ENCODE measurements around the gene JAKMIP1.

Gene JAKMIP1

DNA sequence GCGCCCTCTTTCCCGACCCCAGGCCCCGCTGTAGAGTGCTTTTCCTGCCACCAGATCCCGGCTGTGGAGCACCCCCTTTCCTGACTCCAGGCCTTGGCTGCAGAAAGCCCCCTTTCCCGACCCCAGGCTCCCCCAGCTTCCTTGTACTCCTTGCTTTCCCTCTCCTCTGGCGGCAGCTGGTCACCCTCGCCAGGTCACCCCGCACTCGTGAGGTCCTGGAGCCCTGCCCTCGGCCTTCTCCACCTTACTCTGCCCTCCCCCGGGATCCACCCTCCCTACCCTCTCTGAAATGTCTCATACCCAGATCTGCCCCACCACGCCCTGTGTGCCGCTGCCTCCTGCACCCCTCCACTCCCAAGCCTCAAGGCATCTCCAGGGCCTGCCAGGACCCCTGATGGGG is 157.2 kb downstream of the JAKMIP1 start:
- intact Hi-C loops (cut with DNase I): no loop called here
- DNase-seq: no peak

DNA sequence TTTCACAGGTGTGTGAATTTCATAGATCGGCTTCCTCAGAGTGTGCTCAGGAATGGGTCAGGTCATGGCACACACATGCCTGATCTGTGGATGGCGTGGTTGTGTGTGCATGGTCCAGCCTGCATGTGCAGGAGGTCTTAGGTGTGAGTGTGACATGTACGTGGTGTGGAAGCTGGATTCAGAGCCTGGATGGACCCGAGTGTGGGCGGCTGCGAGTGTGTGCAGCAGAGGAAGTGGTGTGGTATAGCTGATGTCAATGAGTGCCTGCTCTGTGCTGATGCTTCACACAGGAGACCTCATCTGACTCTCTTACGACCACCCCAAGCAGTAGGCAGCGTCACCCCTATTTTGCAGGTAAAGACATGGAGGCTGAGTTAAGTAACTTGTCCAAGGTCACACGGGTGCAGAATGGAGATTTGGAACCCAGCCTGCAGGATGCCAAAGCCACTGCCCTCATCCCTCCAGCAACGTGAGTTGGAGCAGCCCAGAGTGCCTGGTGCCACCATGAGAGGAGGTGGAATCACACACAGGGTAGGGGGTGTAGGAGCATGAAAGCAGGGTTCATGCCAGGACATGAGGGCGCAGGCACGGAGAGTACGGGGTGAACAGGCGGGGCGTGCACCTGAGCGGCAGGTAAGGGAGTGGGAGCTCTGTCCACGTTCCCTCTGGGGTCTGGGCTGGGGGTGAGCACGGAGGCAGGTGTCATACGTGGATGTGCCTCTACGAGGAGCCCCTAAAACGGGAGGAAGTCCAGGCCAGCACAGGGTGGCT is 157.9 kb downstream of the JAKMIP1 start:
- DNase-seq: no peak
- intact Hi-C loops (cut with DNase I): no loop called here

DNA sequence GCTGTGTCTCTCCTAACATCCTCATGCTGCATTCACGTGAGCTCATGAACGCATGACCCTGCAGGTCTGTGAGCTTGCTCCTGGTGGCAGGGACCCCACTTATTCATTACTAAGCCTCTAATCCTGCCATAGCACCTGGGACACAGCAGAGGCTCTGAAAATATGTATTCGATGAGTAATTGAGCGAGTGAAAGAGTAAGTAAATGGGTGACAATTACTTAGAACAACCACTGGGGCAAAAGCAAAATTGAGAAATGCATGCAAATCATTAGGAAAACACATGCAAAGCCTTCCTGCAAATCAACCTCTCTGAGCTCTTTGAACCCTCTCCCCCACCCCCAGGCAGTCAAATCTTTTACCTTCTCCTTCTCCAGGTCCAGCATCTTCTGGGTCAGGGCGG is 158.5 kb downstream of the JAKMIP1 start:
- intact Hi-C loops (cut with DNase I): no loop called here
- DNase-seq: no peak

DNA sequence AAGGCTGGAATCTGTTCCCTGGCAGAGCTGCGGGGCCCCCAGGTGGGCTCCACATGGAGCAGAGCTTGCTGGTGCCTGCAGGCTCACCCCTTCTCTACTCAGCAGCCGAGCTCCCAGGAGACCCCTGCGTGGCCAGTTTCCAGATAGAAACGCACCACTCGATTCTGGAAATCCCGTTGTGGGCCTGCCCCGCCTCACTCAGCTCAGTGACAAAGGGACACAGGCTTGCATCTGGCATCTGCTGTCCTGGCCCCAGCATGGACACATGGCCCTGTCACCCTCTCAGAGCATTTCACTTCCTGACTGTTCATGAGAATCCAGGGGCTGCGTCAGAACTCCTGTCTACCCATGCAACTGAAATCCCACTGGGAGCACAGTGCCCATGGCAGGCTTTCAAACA is 161.6 kb downstream of the JAKMIP1 start:
- DNase-seq: no peak
- intact Hi-C loops (cut with DNase I): no loop called here

DNA sequence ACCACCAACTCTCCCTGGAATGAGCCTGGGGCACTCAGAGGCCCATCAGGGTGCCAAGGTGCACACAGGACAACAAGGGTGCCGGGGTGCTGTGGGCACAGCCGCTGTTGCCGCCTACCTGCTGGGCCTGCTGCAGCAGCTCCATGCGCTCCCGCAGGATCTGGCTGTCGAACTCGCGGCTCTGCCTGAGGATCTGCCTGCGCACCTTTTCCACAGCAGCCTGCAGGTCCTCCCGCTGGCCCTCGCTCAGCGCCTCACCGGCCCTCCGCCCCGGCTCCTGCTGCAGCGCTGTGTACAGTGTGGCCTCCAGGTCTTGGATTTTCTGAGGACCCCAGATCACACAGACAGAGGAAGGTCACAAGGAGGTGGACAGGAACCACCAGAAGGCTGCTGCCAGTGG is 164.6 kb downstream of the JAKMIP1 start:
- intact Hi-C loops (cut with DNase I): no loop called here
- DNase-seq: no peak

DNA sequence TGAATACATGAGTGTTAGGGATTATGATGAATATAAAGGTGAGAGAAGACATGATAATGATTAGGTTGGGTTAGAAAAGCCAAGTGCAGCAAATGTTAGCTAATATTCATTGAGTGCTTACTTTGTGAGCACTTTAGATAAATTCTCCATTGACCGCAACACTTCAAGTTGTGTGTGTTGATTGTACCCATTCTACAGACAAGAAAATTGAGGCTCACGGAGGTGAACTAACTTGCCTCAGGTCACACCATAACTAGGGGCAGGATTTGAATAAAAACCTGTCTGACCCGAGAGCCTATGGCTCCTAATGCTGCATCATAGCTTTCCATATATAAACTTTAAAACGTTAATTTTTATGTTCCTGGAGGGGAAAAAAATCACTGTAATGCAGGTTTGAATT is 167.0 kb downstream of the JAKMIP1 start:
- DNase-seq: no peak
- intact Hi-C loops (cut with DNase I): no loop called here

DNA sequence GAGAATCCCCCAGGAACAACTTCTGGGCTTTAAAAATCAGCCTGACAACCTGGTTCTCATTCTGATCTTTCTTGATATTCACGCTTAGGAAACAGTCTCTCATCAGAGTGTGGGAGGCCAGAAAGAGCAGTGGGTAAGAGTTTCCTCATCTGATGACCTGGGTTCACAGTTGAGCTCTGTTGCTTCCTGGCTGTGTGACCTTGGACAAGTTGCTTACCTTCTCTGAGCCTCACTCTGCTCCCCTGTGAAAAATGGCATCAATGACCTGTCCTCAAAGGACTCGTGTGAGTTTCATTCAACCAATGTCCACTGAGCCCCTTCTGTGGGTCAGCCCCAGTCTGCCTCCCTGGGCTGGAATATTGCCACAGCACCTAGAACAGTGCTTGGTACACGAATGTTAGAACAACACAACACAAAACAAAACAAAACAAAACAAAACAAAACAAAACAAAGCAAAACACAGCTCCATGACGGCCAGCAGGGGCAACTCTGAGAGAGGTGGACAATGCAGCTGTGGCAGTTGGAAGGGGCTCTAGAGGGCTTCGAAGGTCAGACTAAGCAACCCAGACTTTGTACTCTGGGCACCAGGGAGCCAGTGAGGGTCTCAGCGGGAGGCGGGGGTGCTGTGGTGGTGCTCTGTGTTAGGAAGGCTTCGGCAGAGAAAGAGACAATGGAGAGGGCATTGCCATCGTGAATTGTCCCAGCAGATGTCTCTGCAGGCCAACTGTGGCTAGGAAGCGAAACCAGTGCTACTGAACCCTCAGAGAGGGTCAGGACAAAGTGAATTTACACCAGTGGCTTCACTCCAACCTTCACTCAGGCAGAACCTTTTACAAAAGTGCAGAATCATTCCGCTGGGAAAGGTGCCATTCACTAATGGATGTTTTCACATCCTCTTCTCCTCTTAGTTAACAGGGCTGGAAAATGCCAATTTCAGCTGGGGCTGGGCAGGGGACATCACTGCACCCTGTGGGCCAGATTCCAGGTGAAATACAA is 167.8 kb downstream of the JAKMIP1 start:
- DNase-seq: peak in 22 of 42 donors; percentile 13 to 77 (median 46)
- intact Hi-C loops (cut with DNase I): no loop called here

DNA sequence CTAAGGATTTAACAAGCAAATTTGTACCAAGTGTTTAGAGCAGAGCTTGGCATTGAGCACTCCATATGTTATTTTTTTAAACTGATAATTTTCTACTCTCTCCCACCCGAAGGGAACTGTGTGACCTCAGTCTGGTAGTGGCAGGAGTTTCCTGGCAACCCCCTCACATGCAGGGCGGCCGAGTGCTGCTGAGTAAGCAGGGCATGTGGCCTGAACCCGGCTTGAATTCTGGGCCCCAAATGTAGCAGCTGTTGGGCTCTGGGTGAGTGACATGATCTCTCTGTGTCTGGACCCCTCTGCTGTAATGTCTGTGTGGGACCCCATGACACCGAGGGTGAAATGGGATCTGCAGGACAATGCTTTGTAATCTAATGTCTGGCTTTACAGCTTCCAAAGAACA is 168.5 kb downstream of the JAKMIP1 start:
- peak in 3 of 42 donors; percentile 25 to 63 (median 34) for DNase-seq
- intact Hi-C loops (cut with DNase I): no loop called here

DNA sequence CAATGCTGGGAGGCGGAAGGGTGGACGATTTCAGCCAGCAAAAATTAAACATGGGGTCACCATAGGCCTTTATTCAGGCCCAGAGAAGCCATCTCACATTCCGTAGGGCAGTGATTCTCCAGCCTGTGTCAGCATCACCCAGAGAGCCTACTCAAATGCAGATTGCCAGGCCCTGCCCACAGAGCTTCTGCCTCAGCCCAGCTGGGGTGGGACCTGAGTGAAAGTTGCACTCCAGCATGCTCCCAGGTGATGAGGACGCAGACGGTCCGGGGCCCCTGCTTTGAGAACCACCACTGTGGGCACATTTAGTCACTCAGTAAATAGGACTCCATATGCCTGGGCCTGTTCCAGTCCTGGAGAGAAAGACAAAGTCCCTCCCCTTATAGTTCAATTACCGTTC is 169.7 kb downstream of the JAKMIP1 start:
- no peak for DNase-seq
- intact Hi-C loops (cut with DNase I): no loop called here

DNA sequence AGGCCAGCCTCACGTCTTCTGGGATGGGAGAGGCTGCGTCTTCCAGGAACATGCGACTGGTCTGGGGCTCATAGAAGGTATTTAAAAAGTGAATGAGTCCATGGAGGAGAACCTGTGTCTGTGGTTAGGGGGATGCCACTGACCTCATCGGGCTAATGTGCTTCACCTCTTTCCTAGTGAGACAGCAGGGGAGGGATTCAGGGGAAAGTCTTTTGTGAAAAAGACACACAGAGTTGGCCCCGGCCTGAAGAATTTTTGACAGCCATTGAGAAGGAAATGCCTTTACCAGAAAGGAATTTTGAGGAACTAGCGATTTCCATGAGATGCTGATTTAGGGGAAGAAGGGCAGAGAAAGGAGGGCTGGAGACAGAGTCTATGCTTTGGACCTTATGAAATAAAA is 171.1 kb downstream of the JAKMIP1 start:
- intact Hi-C loops (cut with DNase I): no loop called here

DNA sequence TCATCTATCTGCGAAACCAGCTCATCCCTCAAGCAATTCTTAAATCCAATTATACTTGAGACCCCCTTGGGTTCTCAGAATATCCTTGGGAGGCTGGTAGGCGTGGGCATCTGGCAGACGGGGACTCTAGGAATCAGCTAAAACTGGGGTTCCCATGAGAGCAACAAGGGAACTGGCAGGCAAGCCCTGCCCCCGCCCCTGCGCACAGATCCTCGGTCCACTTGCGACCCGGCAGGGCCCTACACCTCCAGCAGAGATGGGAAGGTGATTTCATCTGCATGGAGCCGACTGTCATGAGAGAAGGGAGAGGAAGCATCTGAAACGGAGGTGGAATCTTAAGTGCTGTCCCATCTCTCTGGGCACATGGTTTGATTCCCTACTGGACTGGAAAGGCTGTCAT is 172.2 kb downstream of the JAKMIP1 start:
- intact Hi-C loops (cut with DNase I): no loop called here
- no peak for DNase-seq

More for the DNA sequence above, 171.1 kb downstream of the JAKMIP1 start:
- no peak for DNase-seq

DNA sequence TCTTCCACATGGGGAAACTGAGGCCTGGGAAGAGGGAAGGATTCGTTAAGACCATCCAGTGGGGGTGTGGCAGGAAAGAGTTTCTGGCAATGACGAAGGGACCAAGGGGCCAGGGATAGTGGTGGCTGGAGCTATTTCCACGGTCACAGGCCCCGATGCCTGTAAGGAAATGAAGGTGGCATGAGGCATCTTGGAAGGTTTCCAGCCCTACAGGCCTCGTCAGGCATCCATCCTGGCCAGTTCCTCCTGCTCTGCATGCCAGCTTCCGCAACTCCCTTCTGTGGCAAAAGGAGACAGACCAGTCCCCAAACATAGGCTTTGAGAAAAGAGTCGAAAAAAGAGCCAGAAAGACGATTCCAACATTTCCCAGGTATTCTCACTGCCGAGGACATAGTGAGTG is 173.0 kb downstream of the JAKMIP1 start:
- intact Hi-C loops (cut with DNase I): no loop called here
- DNase-seq: no peak

DNA sequence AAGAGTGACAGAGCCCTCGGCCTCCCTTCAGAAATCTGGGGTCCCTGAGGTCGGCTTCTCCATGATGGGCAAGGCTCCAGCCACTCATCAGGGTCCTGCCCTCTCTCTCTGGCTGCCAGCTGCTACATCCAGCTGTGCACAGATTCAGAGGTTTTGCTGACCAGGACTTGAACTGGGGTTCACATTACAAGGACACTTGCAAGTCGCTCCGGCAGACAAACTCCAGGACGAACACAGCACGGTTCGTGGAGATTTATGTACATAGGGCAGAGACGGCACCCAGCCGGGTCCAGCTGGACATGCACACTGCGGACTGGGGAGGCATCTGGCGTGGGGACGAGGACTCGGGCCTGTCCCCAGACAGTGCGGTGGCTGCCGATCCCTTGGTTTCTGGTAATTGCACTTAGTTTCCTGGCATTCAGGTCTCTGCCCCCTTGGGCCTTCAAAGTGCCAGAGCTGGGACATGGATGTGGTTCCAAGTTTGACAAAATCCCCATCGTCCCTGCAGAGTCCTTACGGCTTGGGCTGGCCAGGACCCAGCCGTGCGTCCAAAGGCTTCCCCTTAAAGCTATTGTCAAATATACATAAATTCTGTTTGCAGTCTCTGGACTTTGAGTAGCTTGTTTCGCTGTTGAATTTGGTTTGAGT is 175.9 kb downstream of the JAKMIP1 start:
- intact Hi-C loops (cut with DNase I): no loop called here
- no peak for DNase-seq

DNA sequence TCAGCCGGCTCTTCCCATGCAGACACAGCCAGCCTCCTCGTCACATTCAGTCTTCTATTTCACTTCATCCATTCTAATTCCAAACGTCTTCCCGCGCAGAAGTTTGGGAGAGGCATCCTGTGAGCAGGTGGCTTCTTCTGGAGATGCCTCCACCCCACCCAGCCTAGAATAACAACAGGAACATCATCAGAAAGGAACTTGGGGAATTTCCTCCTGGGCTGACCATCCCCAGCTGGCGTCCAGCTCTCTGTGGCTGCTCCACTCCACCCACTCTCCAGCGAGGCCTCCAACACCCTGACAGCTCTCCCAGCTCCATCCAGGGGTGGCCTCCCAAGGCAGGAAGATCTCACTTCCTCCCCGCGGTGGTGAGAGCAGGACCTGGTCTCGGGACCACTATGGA is 176.6 kb downstream of the JAKMIP1 start:
- DNase-seq: no peak
- intact Hi-C loops (cut with DNase I): no loop called here

DNA sequence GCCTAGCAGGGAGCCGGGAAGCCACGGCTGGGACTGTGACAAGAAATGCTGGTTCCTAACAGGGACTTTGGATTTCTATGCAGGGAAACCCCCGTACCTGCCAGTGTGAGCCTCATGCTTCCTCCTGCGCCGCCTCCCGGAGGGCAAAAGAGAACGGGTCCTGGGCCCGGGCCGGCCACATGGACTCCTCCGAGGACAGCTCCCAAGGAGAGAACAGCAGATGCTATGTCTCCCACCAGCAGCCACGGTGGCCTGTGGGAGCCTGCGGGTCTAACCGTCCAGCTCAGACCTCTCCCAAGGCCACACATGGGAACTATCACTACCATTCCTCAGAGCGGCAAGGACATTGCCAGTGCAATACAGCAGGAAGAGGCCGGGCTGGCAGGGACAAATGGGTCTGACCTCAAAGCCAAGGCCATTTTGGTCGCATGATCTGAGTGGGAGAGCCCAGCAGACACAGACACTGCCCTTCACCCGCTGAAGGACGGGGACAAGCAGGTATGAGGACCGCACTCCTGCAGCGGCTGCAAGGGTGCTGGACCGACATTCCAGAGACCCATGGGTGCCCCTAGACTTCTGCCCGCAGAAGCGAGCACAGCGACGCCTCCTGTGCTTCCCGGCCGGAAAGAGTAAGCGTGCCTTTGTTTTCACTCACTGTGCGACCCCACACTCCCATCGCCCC is 177.6 kb downstream of the JAKMIP1 start:
- intact Hi-C loops (cut with DNase I): no loop called here
- no peak for DNase-seq

DNA sequence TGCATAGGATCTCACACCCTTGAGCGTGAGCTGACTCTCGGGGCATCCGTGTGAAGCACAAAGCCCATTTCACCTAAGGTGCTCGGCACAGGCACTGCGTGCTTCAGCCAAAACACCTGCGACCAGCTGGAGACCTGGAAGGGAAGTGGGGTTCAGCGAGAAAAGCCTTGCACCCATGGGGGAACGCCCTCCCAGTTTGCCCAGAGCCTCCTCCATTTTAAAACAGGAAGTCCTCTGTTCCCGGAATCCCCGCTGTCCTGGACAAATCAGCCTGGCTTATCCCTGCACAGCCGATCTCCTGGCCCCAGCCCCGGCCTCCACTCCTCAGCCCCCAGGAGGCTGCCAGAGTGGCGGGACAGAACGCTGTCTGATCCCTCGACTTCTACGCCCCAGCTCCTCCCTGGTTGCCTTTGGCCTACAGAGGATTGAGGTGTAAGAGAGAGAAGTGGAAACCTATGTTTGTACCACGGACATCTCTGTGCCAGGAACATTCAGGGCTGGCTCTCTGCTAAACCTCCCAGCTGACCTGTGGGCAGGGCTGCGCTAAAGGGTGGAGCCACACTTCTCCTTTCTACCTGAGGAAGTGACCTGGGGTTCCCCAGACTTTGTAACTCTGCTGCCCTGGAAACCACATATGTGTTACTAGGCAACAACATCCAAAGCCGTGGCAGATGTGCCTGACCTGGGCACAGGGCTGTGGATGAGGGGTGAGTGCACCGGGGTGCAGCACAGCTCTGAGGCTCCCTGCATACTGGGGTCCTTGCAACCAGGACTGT is 178.3 kb downstream of the JAKMIP1 start:
- no peak for DNase-seq
- intact Hi-C loops (cut with DNase I): no loop called here

DNA sequence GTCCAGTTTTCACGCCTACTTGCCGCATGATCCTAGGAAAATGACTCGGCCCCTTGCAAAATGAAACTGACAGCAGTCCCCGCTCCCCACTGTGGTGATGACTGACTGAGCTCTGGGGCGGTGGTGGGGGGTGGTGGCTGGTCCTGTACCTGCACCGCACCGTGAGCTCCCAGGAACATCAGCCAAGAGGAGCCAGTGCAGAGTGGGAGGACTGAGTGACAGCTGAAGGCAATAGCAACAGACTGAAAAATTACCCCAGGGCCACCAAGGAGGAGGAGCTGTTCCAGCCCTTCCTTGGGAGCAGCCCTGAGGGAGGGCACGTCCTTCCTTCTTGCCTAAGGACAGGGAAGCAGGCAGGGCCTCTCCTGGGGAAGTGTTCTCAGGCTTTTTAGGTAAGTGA is 179.7 kb downstream of the JAKMIP1 start:
- DNase-seq: peak in 37 of 42 donors; percentile 24 to 87 (median 61)
- intact Hi-C loops (cut with DNase I): no loop called here
